HG02840 (cell line): ENCODE data around the gene FYCO1.

Source experiments
- ATAC-seq: cut with Tn5 transposase; IDR thresholded peaks from one replicate; pipeline ENCODE4 v1.9.1; 2021; ENCODE audit warnings: mild to moderate bottlenecking, moderate library complexity, moderate number of reproducible peaks; ENCODE audit not compliant: unreplicated experiment, low FRiP score

The FYCO1 gene

GRCh38 chr3:45966950-45967640, 28.5 kb downstream of the FYCO1 start:
- no peak for ATAC-seq

DNA sequence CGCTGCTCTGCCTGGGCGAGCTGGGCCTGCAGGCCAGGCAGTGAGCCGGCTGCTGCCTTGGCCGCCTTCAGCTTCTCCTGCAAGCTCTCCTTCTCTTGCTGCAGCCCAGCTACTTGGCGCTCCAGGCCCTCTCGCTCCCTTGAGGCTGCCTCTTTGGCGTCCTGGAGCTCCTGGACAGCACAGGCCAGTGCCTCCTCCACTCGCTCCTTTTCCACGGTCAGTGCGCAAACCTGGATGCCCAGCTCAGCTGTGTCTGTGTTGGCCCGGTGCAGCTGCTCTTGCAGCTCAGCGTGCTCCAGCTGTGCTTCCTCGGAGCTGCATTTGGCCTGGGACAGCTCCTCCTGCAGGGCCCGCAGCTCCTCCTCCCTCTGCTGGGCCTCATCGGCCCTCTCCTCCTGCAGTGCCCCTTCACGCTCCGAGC, 29.2 kb downstream of the FYCO1 start:
- no peak for ATAC-seq

- no peak for ATAC-seq
Measured at GRCh38 chr3:45965653-45966052, 30.0 kb downstream of the FYCO1 start.

GRCh38 chr3:45965253-45965652, 30.4 kb downstream of the FYCO1 start:
- ATAC-seq, result no peak

- no peak for ATAC-seq
Measured at GRCh38 chr3:45964139-45964538, 31.5 kb downstream of the FYCO1 start.

DNA sequence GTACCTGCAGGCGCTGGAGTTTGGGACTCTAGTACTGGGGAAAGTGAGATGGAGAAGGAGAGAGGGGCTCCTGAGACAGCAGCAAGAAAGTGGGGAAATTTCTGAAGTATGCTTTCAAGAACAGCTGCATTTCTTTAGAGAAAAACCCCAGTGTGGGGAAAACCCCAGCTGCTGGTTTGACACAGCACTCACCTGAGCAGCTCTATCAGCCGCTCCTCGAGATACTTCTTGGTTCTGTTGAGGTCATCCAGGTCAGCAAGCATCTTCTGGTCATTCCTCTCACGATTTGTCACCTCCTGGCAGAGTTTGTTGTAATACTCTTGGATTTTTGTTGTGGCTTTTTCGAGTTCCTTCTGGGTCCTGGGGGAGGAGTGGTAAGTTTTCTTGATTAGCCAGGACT, 33.6 kb downstream of the FYCO1 start:
- peak; percentile 61 for ATAC-seq

- no peak for ATAC-seq
Measured at GRCh38 chr3:45960289-45960688, 35.3 kb downstream of the FYCO1 start.

- ATAC-seq, result no peak
Measured at GRCh38 chr3:45959201-45959600, 36.4 kb downstream of the FYCO1 start.

GRCh38 chr3:45958321-45958791, 37.3 kb downstream of the FYCO1 start:
- no peak for ATAC-seq

GRCh38 chr3:45957586-45957985, 38.0 kb downstream of the FYCO1 start:
- no peak for ATAC-seq

GRCh38 chr3:45955706-45956105, 39.9 kb downstream of the FYCO1 start:
- ATAC-seq, result no peak

GRCh38 chr3:45955017-45955647, 40.5 kb downstream of the FYCO1 start:
- no peak for ATAC-seq

DNA sequence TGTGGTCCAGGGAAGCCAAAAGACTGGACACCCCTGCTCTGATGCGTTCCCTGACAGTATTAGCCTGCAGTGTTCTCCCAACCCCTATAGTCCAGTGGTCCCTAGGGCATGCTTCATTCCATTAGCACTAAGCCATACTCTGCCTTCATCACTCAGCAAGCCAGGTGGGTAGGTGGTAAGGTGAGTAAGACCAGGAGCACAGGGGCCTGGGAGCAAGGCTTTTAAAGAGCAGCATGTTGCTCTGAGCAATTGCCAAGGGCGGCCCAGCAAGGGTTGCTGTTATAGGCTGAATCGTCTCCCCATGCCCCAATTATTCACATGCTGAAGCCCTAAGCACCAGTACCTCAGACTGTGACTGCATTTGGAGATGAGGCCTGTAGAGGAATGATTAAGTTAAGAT, 41.3 kb downstream of the FYCO1 start:
- no peak for ATAC-seq

- ATAC-seq, result no peak
Measured at GRCh38 chr3:45953536-45953935, 42.1 kb downstream of the FYCO1 start.

GRCh38 chr3:45952456-45952855, 43.2 kb downstream of the FYCO1 start:
- no peak for ATAC-seq

- no peak for ATAC-seq
Measured at GRCh38 chr3:45951946-45952345, 43.7 kb downstream of the FYCO1 start.

GRCh38 chr3:45950686-45951600, 44.7 kb downstream of the FYCO1 start:
- ATAC-seq, result no peak

DNA sequence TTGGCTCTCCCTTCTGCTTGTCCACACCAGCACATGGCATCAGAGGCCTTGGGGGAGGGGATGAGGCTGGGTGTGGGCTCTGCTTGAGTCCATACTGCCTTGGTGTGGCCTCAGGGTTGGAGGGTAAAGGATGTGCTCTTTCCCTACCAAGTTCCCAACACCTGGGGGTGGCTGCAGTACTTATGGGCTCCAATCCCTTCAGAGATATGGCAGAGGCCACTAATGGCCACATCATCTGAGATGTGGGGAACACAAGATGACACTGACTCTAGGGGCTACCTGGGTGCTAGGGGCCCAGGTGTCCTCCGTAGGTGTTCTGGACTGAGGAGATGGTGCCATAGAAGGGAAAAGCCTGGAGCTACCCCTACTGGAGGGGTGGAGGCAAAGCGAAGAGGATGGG, 45.5 kb downstream of the FYCO1 start:
- no peak for ATAC-seq

DNA sequence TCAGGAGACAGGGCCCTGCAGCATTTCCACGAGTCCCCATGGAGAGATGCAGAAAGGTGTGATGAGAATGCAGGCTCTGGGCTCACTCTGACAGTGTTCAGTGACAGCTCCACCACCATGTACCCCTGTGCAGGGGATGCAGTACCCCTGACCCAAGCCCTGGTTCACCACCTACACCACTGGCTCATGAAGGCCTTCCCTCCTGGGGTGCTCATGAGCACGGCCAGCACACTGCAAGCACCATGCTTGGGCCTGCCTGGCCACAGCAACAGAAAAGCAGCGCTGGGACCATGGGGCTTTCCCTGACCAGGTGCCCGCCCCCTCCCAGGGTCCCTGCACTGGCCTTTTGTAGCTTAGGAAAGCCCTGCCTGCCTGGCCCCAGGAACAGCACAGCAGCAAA, 46.2 kb downstream of the FYCO1 start:
- no peak for ATAC-seq

DNA sequence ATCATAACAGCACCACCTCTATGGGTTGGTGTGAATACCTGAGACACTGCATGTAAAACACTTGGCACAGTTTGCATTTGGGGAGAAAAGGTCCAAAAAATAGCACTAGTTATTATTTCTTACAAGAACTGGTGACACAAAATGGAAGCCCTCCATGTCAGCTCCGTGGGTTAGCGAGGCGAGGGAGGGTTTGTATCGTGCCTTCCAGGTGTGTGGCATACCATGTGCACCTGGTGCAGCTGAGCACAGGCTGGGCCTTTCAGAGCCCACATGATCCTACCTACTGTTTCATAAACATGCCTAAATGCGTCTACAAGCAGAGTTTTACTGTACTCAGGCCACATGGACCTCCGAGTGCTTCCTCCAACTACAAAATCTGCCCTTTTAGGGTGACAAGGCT, 46.7 kb downstream of the FYCO1 start:
- ATAC-seq, result no peak

DNA sequence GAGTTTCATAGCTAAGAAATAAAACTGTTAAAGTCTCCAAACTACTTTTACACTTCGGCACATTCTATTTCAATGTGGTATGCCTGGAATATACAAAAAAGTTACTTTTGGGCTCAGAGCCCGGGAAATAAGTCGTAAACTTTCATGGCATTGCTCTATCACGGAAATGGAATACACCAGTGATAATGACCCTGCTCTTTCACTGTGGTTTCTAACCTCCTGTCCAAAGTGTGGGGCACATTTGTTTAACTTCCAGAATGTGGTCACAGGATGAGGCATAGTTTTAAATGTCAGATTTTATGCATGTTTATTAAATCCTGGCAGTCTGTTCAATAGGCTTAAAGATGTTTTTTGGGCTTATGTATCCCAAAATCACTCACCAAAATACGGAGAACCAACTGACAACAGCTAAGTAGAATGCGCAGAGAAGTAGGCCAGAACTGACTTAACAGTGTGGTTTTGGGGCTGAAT, 47.3 kb downstream of the FYCO1 start:
- ATAC-seq, result no peak
